A549 (cell line): ENCODE data around the gene RABGAP1L. TPM values are rescaled to one million over a fixed set of nuclear protein-coding genes. Genes with fewer than 3 reads are reported as not detected.

Experiments
- ATAC-seq, 2 experiments: fragments of 200-7000 bp in 1 of 2; fragments of >200 bp in 1 of 2; cut with Nextera tagmentation in 1 of 2; cut with Tn5 transposase in 1 of 2; 3 replicates each; pipeline versions ENCODE4 v1.8.0 to v1.9.1; 2018 to 2020; ENCODE audit warnings: mild to moderate bottlenecking in 1 of 2, moderate library complexity in 1 of 2
- CTCF ChIA-PET: fragments of 300-600 bp; sonication (Branson Sonifier 250); formaldehyde crosslinking; extraction: SDS; loops from one replicate; lab custom pipeline; 2021; ENCODE audit warnings: antibody characterized with exemption, inconsistent platforms; lab: Yijun Ruan, JAX
- POLR2A ChIA-PET: fragments of 350-600 bp; formaldehyde crosslinking; extraction: SDS; loops from one replicate; lab custom pipeline; 2021; ENCODE audit warnings: antibody characterized with exemption, inconsistent platforms; lab: Yijun Ruan, JAX
- DNase-seq, 2 experiments: peaks; one replicate each; pipeline versions ENCODE4 v3.0.0 to v3.0.0-alpha.2; 2011 to 2016; ENCODE audit warnings: low read depth in 1 of 2, low spot score in 1 of 2
- FAIRE-seq: peaks from 2 replicates; lab custom pipeline; 2011; peaks lifted over from hg19 to GRCh38; lab: Jason Lieb, UNC
- H3K27ac ChIP-seq, 2 experiments: fragments of >200 bp; sonication (Bioruptor Twin); formaldehyde crosslinking; 3 replicates each; pipeline ENCODE4 v1.5.1; 2016 to 2017
- H3K4me1 ChIP-seq: fragments of >200 bp; sonication (Bioruptor Twin); formaldehyde crosslinking; 3 replicates; pipeline ENCODE4 v1.6.1; 2016
- H3K4me2 ChIP-seq: fragments of >200 bp; sonication (Bioruptor Twin); formaldehyde crosslinking; 3 replicates; pipeline ENCODE4 v1.6.1; 2016
- H3K4me3 ChIP-seq: fragments of >200 bp; sonication (Bioruptor Twin); formaldehyde crosslinking; 3 replicates; pipeline ENCODE4 v1.5.1; 2016
- H3K9me3 ChIP-seq: fragments of >200 bp; sonication (Bioruptor Twin); formaldehyde crosslinking; 3 replicates; pipeline ENCODE4 v1.6.1; 2016
- BCL3 ChIP-seq: fragments of >200 bp; sonication (Bioruptor Twin); formaldehyde crosslinking; IDR thresholded peaks from 3 replicates; pipeline ENCODE4 v1.6.1; 2016
- CBX8 ChIP-seq: fragments of 200-600 bp; sonication (generic); IDR thresholded peaks from 2 replicates; pipeline ENCODE4 v1.6.1; 2016
- CEBPB ChIP-seq, 2 experiments: fragments of >200 bp in 1 of 2; sonication (Bioruptor Twin) in 1 of 2; formaldehyde crosslinking in 1 of 2; IDR thresholded peaks; 2 replicates each; pipeline ENCODE4 v1.6.1; 2012 to 2016
- CTCF ChIP-seq: fragments of >200 bp; sonication (Bioruptor Twin); formaldehyde crosslinking; IDR thresholded peaks from 3 replicates; pipeline ENCODE4 v1.5.1; 2016
- EP300 ChIP-seq, 2 experiments: fragments of >200 bp; sonication (Bioruptor Twin); formaldehyde crosslinking; IDR thresholded peaks; 2 replicates in 1 of 2; 3 replicates in 1 of 2; pipeline ENCODE4 v1.6.1; 2016 to 2017
- ESRRA ChIP-seq: fragments of 150-350 bp; IDR thresholded peaks from 2 replicates; pipeline ENCODE4 v1.6.1; 2014; ENCODE audit warnings: mild to moderate bottlenecking, low read length, borderline replicate concordance
- GATA3 ChIP-seq: IDR thresholded peaks from 2 replicates; pipeline ENCODE4 v1.6.1; 2012; ENCODE audit warnings: borderline replicate concordance
- JUN ChIP-seq, 2 experiments: fragments of >200 bp; sonication (Bioruptor Twin); formaldehyde crosslinking; IDR thresholded peaks; 2 replicates in 1 of 2; 3 replicates in 1 of 2; pipeline ENCODE4 v1.6.1; 2016 to 2017
- KDM1A ChIP-seq: fragments of 200-600 bp; sonication (generic); IDR thresholded peaks from 2 replicates; pipeline ENCODE4 v1.6.1; 2016; ENCODE audit warnings: low read depth, mild to moderate bottlenecking
- MAFK ChIP-seq: fragments of 450-650 bp; IDR thresholded peaks from 2 replicates; pipeline ENCODE4 v1.6.1; 2014; ENCODE audit not compliant: partially characterized antibody
- NFE2L2 ChIP-seq: fragments of 150-350 bp; conservative IDR thresholded peaks from 2 replicates; pipeline ENCODE4 v1.6.1; 2014; ENCODE audit warnings: low read length
- POLR2AphosphoS2 ChIP-seq: conservative IDR thresholded peaks from 2 replicates; pipeline ENCODE4 v1.6.1; 2012; ENCODE audit warnings: low read length, improper control_type of control experiment, inconsistent platforms
- RARB ChIP-seq: fragments of 250-450 bp; sonication (Bioruptor Pico); IDR thresholded peaks from 2 replicates; pipeline ENCODE4 v1.8.0; 2021; ENCODE audit warnings: mild to moderate bottlenecking, moderate library complexity
- WGBS: methylation state at CpG from one replicate; pipeline ENCODE4 v1.1.6; 2017; ENCODE audit errors: missing lambda C conversion rate; 5-methylcytosine and 5-hydroxymethylcytosine counted together
- polyA plus RNA-seq, 4 experiments: library from polyadenylated mRNA; depleted of rRNA in 3 of 4; stranded (reverse); fragments of >200 nt; fragmentation: RNase III in 1 of 4; extraction: RNeasy Plus Mini Kit Qiagen cat#74134 plus additional on column Dnase treatment in 1 of 4; gene quantifications; 2 replicates in 3 of 4; 3 replicates in 1 of 4; pipeline ENCODE4 v1.2.3, GENCODE V29; 2011 to 2017
- TF ChIP-seq, protein P1 (sequence below): IDR thresholded peaks from 2 replicates; pipeline ENCODE4 v1.6.1; 2012
- TF ChIP-seq, protein P2 (sequence below): IDR thresholded peaks from 2 replicates; pipeline ENCODE4 v1.6.1; 2012
- TF ChIP-seq, protein P3 (sequence below): fragments of 250-450 bp; sonication (Bioruptor Pico); IDR thresholded peaks from 2 replicates; pipeline ENCODE4 v1.5.0; 2020; ENCODE audit warnings: low read depth, mild to moderate bottlenecking, moderate library complexity

RABGAP1L gene
- polyA plus RNA-seq, 2 of the 4 experiments (the other 2 are of a cell fraction), result 8.2 to 18.6 TPM

- Histone ChIP-seq H3K27ac (no peak overlapping the region), H3K9me3 (no peaks in the 10 kb centered on the region)
- no peak for DNase-seq
- 90% methylated on average over 3 of the region's 3 CpGs for WGBS
- CTCF ChIA-PET, result no interaction called here
- ATAC-seq, result no peak
- TF ChIP-seq KDM1A, result no peak
- peak; percentile 61 for TF ChIP-seq MAFK
- TF ChIP-seq, all 56 proteins: peak for 1
- Histone ChIP-seq H3K4me1 (no peaks in the 10 kb centered on the region), H3K4me2 (no peak overlapping the region), H3K4me3 (no peak overlapping the region)
- no peak for FAIRE-seq
- POLR2A ChIA-PET, result interaction anchor here (0.5 kb wide), 1 partner anchor 25 kb away, joined by 3 read pairs; no protein-coding TSS in a partner anchor
Observed at GRCh38 chr1:174703309-174703708, 544.0 kb downstream of the RABGAP1L start.

GRCh38 chr1:174704300-174704699 lies 545.0 kb downstream of the RABGAP1L start:
- DNase-seq (no peak), FAIRE-seq (no peak), ATAC-seq (no peak)
- Histone ChIP-seq H3K27ac (no peak overlapping the region), H3K4me1 (no peaks in the 10 kb centered on the region), H3K9me3 (no peaks in the 10 kb centered on the region), H3K4me2 (no peak overlapping the region), H3K4me3 (no peak overlapping the region)
- POLR2A ChIA-PET, result no interaction called here
- TF ChIP-seq POLR2AphosphoS2 (no peak), CBX8 (no peak), RARB (CRISPR knock-in tag) (no peak), GATA3 (no peak), CEBPB (IDR thresholded peaks at IDR 0.05) (no peak), BCL3 (no peak), JUN (IDR thresholded peaks at IDR 0.05) (no peak), CTCF (no peak), ESRRA (no peak)
- TF ChIP-seq, protein P1, sequence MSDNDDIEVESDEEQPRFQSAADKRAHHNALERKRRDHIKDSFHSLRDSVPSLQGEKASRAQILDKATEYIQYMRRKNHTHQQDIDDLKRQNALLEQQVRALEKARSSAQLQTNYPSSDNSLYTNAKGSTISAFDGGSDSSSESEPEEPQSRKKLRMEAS, result no peak
- TF ChIP-seq, protein P2, sequence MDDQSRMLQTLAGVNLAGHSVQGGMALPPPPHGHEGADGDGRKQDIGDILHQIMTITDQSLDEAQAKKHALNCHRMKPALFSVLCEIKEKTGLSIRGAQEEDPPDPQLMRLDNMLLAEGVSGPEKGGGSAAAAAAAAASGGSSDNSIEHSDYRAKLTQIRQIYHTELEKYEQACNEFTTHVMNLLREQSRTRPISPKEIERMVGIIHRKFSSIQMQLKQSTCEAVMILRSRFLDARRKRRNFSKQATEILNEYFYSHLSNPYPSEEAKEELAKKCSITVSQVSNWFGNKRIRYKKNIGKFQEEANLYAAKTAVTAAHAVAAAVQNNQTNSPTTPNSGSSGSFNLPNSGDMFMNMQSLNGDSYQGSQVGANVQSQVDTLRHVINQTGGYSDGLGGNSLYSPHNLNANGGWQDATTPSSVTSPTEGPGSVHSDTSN, result no peak
- WGBS, result 86% methylated on average over 1 of the region's 1 CpG
- CTCF ChIA-PET, result interaction anchor here (1.8 kb wide), 1 partner anchor 442 kb away, joined by 9 read pairs; no protein-coding TSS in a partner anchor

DNA sequence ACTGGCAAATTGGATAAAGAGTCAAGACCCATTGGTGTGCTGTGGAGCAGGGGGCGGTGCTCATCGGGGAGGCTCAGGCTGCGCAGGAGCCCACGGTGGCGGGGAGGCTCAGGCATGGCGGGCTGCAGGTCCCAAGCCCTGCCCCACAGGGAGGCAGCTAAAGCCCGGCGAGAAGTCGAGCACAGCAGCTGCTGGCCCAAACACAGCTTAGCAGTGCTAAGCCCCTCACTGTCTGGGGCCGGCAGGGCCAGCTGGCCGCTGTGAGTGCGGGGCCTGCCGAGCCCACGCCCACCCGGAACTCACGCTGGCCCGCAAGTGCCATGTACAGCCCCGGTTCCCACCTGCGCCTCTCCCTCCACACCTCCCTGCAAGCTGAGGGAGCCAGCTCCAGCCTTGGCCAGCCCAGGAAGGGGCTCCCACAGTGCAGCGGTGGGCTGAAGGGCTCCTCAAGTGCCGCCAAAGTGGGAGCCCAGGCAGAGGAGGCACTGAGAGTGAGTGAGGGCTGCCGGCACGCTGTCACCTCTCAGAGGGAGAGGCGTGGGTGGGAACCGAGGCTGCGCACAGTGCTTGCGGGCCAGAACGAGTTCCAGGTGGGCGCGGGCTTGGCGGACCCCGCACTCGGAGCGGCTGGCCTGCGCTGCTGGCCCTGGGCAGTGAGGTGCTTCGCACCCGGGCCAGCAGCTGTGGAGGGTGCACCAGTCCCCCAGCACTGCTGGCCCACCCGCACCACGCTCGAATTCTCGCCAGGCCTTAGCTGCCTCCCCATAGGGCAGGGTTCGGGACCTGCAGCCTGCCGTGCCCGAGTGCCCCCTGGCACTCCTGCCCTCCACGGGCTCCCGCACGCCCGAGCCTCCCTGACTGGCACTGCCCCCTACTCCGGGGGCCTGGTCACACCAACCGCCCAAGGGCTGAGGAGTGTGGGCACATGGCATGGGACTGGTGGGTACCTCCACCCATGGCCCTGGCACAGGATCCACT lies 551.8 kb downstream of the RABGAP1L start:
- no peak for FAIRE-seq
- H3K4me3 ChIP-seq, result no peak overlapping the region
- H3K4me1 ChIP-seq, result no peaks in the 10 kb centered on the region
- no peak overlapping the region for H3K4me2 ChIP-seq
- no peak overlapping the region for H3K27ac ChIP-seq
- no peak for ATAC-seq
- H3K9me3 ChIP-seq, result no peaks in the 10 kb centered on the region
- 91% methylated on average over 23 of the region's 50 CpGs for WGBS
- DNase-seq, result no peak
- CTCF ChIA-PET, result interaction anchor here (1.3 kb wide), 1 partner anchor 16 kb away, joined by 6 read pairs; no protein-coding TSS in a partner anchor
- POLR2A ChIA-PET, result no interaction called here
- TF ChIP-seq NFE2L2, result no peak
- no peak for TF ChIP-seq EP300 (IDR thresholded peaks at IDR 0.05)
- TF ChIP-seq, protein P1, result no peak
- no peak for TF ChIP-seq BCL3
- TF ChIP-seq, protein P3, sequence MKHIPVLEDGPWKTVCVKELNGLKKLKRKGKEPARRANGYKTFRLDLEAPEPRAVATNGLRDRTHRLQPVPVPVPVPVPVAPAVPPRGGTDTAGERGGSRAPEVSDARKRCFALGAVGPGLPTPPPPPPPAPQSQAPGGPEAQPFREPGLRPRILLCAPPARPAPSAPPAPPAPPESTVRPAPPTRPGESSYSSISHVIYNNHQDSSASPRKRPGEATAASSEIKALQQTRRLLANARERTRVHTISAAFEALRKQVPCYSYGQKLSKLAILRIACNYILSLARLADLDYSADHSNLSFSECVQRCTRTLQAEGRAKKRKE (CRISPR knock-in tag), result no peak
